Activated CD8-positive, alpha-beta memory T cell treated with anti-CD3 and anti-CD28 coated beads, Interleukin-2, amount 50 U/mL, for 24 hours (primary cell): ENCODE data around the gene SEMA5B.

Experiments
- DNase-seq: peaks from one replicate; pipeline ENCODE4 v3.0.0-alpha.2; 2020; ENCODE audit errors: extremely low read depth

The SEMA5B gene

DNA sequence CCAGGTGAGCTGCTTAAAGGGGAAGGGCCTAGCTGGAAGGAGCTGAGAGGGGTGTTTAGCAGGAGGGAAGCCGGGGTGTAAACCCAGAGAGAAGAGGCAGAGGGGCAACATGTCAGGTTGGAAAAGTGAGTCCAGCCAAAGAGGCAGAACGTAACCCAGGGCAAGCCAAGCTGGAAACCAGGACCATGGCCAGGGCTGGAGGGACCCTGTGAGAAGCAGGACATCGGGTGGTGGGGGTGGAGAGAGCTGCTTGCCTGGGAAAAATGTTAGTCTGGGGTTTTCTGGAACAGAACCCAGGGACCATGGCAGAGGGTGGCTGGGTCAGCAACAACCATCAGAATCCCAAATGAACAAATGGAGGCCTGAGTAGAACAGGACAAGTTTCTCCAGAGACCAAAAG is 32.6 kb downstream of the SEMA5B start:
- no peak for DNase-seq

- no peak for DNase-seq
These were observed 34.2 kb downstream of the SEMA5B start for GRCh38 chr3:122993124-122993978.

- no peak for DNase-seq
These were observed 34.9 kb downstream of the SEMA5B start for GRCh38 chr3:122992676-122993075.

DNA sequence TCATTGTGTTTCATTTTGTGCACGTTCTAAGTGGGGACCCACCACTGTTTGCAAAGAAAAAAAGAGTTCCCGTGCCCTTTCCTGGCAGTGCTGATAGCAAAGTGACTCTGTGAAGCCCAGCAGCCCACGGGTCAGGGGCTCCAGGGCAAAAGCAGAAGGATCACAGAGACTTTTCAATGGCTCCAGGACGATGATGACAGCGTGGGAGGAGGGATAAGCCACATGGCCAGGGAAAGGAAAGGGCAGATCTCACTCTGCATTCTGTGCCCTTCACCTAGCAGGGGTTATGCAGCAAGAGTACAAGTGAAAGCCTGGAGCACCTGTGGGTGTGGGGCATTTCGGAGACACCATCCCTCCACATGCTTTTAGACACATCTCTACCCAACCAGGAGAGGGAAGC is 35.4 kb downstream of the SEMA5B start:
- no peak for DNase-seq

- DNase-seq, result no peak
These were observed 36.2 kb downstream of the SEMA5B start for GRCh38 chr3:122991236-122991985.

GRCh38 chr3:122989856-122990575 is 37.5 kb downstream of the SEMA5B start:
- DNase-seq, result no peak

DNA sequence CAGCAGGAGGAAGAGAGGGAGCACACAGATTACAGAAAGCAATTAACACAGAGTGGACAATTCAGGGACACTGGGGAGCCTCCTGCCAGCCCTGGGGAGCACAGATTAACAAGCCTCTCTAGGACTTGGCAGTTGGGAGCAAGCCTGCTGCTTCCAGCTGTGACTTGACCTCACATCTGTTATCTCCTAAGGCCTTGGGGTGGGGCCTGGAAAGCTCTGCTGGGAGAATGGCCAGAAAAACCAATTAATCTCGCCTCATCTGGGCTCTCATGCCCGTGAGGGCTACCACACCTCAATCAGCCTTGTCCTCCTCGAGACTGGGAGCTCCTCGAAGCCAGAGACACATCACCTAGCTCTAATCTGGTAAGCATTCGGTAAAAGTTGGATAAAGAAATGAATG is 39.1 kb downstream of the SEMA5B start:
- no peak for DNase-seq

- no peak for DNase-seq
These were observed 39.7 kb downstream of the SEMA5B start for GRCh38 chr3:122987736-122988319.

DNA sequence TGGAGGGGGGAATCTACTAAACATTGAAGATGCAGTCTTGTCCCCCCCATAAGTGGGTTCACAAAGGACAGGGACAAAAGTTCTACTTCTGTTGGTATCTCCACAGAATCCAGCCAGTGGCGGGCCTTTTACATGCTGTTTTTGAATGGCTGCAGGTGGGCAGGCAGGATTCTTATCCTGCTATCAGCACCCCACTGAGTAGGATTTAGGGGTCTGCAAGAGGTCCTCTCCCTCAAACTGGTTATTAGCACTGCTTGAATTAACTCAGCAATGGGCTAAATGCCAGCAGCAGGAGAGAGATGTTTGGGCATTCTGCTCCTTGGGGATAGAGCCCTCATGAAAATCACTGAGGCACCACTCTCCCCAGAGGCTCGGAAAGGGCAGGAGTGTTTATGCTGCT is 40.3 kb downstream of the SEMA5B start:
- no peak for DNase-seq

- DNase-seq, result no peak
These were observed 40.8 kb downstream of the SEMA5B start for GRCh38 chr3:122986693-122987179.

DNA sequence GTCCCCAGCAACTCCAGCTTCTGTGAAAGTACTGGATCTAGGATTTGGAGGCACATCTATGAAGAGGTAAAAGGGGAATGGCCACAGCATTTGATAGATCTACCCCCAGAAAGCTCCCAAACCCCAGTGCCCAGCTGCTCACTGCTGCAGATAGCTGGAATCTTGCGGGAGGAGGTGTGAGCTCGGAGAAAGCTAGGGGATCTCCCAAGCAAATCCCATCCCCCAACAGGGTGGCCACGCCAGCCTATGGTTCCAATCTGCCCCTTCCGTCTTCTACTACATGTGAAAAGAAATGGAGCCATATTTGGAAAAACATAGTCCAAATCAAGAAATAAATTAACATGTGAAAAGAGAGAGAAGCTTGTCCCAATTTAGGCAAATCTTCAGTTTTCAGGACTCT is 42.0 kb downstream of the SEMA5B start:
- no peak for DNase-seq

DNA sequence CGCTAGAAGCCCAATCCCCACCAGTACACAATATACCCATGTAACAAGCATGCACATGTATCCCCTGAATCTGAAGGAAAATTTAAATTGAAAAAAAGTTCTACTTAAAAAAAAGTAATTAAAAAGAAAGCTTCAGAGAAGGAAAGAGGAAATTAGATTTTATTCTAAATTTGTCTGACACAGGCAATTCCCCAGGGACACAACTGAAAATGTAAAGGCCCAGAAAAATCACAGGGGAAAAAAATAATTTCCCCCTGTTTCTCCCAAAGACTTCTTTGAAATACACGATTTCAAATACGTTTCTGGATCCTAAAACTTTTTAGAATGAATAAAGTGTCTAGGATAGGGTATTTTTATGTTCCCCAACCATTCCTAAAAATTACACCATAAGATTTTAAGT is 42.9 kb downstream of the SEMA5B start:
- DNase-seq, result no peak

DNA sequence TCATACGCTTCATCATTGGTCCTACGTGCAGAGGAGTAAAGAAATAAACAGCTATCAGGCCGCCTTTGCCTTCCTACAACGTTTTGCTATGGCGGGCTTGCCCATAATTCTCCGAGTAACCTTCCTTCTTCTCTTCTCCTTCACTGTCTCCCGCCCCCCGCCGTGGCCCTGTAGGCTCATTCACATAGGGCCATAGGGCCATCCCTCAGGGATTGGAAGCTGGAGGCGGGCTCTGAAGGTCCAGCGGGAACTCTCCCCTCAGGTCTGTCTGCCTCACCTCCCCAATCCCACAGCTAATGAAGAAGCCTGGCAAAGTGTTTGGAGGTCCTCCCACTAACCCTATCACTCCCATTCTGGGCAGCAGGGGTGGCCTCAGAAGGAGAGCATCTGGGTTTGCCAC is 43.6 kb downstream of the SEMA5B start:
- no peak for DNase-seq

DNA sequence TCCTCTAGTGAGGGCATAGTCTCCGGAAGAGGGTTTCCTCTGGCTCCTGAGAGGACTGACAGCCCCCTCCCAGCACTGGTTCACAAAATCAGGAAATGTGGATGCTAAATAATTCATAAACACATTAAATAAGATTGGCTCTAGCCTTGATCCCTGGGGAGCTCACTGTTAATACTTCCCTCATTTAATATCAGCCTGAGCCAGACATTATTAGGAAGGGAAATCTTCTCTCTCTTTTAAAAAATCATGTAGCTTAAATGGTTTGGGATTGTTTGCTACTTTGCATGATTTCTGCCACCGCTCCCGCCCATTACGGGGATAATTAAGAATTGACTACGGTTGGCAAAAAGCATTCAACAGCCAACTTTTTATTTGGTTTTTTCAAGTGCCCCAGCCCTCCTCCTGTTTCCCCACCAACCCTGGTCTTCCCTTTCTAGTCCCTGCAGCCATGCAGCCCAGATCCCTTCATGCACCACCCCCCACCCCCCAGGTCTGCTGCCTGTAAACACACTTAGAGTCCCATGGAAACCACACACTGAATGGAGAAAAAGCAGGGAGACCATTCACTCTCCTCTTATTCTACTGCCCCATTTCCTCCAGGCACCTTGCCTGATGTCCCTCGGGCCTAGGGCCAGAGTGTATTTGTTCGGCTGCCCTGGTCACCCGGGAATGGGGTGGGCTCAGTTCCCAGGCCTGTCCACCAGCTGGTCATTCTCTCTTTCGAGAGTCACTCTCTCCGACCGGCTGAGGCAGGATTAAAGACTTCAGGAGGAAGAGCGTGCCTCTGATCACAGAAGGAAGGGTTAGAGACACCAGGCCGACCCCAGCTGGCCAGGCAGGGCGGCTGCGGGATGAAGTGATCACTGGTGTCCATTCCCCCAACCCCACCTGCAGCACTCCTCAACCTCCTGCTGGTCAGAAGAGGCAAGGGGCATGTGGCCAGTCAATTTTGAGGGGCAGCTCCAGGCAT is 45.1 kb downstream of the SEMA5B start:
- no peak for DNase-seq

GRCh38 chr3:122979211-122979610 is 48.4 kb downstream of the SEMA5B start:
- DNase-seq, result no peak

GRCh38 chr3:122978569-122978968 is 49.0 kb downstream of the SEMA5B start:
- DNase-seq, result no peak

DNA sequence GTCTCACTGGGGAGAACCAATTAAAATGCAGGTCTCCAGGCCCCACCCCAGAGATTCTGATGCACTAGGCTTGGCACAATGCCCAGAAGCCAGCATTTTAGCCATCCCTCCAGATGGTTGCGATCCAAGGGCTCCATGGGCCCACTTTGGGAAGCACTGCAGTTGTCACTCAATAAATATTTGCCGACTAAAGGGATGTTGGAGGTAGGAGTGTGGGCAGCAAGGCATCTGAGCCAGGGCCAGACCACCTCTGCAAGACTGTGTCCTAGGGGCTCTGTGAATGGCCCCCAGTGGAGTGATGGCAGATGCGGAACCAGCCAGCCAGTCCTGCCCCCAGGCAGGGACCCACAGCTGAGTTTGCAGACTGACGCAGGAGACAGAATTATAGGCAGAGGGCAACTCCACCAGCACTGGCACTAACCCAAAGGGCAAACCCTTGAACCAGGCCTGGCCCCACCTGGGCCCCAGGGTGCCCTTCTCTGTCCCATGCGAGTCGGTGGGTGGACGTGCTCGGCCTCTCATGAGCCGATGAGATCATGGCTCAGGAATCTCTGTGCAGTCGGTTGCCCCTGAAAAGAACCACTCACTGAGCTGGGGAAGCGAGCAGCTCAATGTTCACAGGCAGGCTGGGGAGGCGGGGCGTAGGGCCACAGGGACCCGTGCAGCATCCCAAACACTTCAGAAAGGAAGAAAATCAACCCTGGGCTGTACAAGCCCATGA is 49.7 kb downstream of the SEMA5B start:
- DNase-seq, result no peak

DNA sequence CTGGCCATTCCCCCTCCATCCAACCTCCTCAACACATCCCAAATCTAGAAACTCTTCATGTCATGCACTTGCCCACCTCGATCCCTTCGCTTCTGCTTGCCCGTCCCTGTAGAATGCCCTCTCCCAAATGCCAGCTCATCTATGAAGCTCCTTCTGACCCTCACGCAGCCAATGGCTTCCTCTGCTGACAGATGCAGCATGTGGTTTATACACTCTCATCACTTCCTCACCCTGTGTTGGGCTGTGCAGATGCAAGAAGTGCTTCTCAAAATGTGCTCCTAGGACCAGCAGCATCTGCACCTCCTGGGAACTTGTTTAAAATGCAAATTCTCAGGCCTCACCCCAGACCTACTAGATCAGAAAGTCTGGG is 51.7 kb downstream of the SEMA5B start:
- no peak for DNase-seq

DNA sequence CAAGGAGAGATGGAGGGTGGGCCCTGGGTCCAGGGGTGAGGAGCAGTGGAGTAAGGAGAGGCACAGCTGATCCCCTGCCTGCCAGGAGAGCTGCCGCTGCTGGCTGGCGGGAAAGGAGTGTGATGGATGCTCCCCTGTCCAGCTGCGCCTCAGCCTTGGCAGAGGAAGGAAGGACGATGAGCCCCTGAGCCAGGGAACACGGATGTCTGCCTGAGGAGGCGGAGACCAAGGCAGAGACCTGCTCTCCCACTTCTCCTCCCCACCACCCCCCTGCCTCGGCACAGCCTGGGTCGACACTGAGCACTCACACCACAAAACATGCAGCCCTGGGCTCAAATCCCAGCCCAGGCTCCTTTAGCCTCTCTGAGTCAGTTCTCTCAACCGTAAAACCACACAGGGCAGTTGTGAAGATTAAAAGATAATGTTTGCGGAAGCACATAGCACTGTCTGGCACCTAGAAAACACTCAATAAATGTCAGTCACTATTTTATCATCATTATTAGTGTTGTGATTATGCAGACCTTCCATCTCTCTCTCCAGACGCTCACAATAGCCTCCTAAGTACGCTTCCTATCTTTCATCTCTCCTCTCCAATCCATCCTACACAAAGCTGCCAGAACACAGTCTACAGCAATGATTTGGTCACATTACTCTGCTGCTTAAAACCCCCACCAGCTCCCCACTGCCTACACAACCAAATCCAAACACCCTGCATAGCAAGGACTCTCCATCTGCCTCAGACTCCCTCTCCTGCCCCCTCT is 52.2 kb downstream of the SEMA5B start:
- no peak for DNase-seq
